NCI-H146 treated with DMSO at 0.1 percent for 48 hours (cell line): ENCODE measurements around the gene LOXL1.

Experiments used
- DNase-seq: peaks from one replicate; lab custom pipeline; 2025; ENCODE audit not compliant: unreplicated experiment; lab: John Stamatoyannopoulos, UW

LOXL1 gene

GRCh38 chr15:73899197-73900094 is 26.8 kb upstream of the LOXL1 start:
- DNase-seq, result no peak

GRCh38 chr15:73900095-73900712 is 26.1 kb upstream of the LOXL1 start:
- no peak for DNase-seq

- no peak for DNase-seq
Observed at GRCh38 chr15:73901126-73901810, 25.0 kb upstream of the LOXL1 start.

GRCh38 chr15:73902121-73903020 is 23.9 kb upstream of the LOXL1 start:
- no peak for DNase-seq

GRCh38 chr15:73904026-73904815 is 22.0 kb upstream of the LOXL1 start:
- DNase-seq, result no peak

GRCh38 chr15:73905225-73905827 is 20.9 kb upstream of the LOXL1 start:
- DNase-seq, result no peak

GRCh38 chr15:73906346-73907034 is 19.8 kb upstream of the LOXL1 start:
- DNase-seq, result no peak

- no peak for DNase-seq
Observed at GRCh38 chr15:73907035-73907408, 19.2 kb upstream of the LOXL1 start.

- peak; percentile 35 for DNase-seq
Observed at GRCh38 chr15:73908030-73908821, 18.0 kb upstream of the LOXL1 start.

GRCh38 chr15:73908822-73909122 is 17.5 kb upstream of the LOXL1 start:
- DNase-seq, result no peak

- DNase-seq, result no peak
Observed at GRCh38 chr15:73909651-73910050, 16.6 kb upstream of the LOXL1 start.

- DNase-seq, result no peak
Observed at GRCh38 chr15:73910522-73911303, 15.5 kb upstream of the LOXL1 start.

- no peak for DNase-seq
Observed at GRCh38 chr15:73912030-73912596, 14.1 kb upstream of the LOXL1 start.

GRCh38 chr15:73914145-73914544 is 12.1 kb upstream of the LOXL1 start:
- DNase-seq, result no peak

- DNase-seq, result peak; percentile 37
Observed at GRCh38 chr15:73915082-73915481, 11.2 kb upstream of the LOXL1 start.

GRCh38 chr15:73918784-73919183 is 7.5 kb upstream of the LOXL1 start:
- no peak for DNase-seq

- no peak for DNase-seq
Observed at GRCh38 chr15:73919706-73920105, 6.6 kb upstream of the LOXL1 start.
